Lower lobe of right lung (tissue), 2 donors: ENCODE data around the gene HRH1. TPM values are rescaled to one million over a fixed set of nuclear protein-coding genes. Genes with fewer than 3 reads are reported as not detected.

Experiments used
- ATAC-seq, 2 donors: fragments of 200-7000 bp; cut with Tn5 transposase; one replicate each; pipeline ENCODE4 v1.9.1; 2020 to 2022; ENCODE audit warnings: mild to moderate bottlenecking in 2 of 2, moderate library complexity in 2 of 2
- DNase-seq: peaks from one replicate; pipeline ENCODE4 v3.0.0-alpha.2; 2020
- H3K27ac ChIP-seq: fragments of 200-600 bp; one replicate; pipeline ENCODE4 v1.8.0; 2022
- H3K27me3 ChIP-seq: fragments of 200-600 bp; one replicate; pipeline ENCODE4 v1.8.0; 2022; ENCODE audit warnings: low read depth
- H3K36me3 ChIP-seq: fragments of 200-600 bp; one replicate; pipeline ENCODE4 v1.8.0; 2022; ENCODE audit warnings: mild to moderate bottlenecking
- H3K4me1 ChIP-seq: fragments of 200-600 bp; one replicate; pipeline ENCODE4 v1.8.0; 2022
- H3K4me3 ChIP-seq: fragments of 200-600 bp; one replicate; pipeline ENCODE4 v1.8.0; 2022; ENCODE audit warnings: mild to moderate bottlenecking
- H3K9me3 ChIP-seq: fragments of 200-600 bp; one replicate; pipeline ENCODE4 v1.8.0; 2022
- CTCF ChIP-seq: fragments of 200-600 bp; IDR thresholded peaks from one replicate; pipeline ENCODE4 v1.8.0; 2022; ENCODE audit warnings: antibody characterized with exemption, mild to moderate bottlenecking
- intact Hi-C: fragments of 100-400 bp; cut with DNase I; formaldehyde crosslinking; loops from one replicate; pipeline ENCODE4 v1.11.0; 2022
- total RNA-seq: library from RNA; stranded (reverse); fragmentation: NEBNext Ultra II Directional; extraction: Animal tissue kit (Norgen Biotek cat#: 25700); gene quantifications from one replicate; pipeline ENCODE4 v1.2.1, GENCODE V29; 2021
- donor health status: DM: no; HTN: yes; CAD: no; lungs with severe emphysema.

Gene HRH1
- total RNA-seq, 1 donor from 2014 or later: 6.4 TPM

- Histone ChIP-seq H3K4me3 (no peak overlapping the region), H3K36me3 (no peaks in the 10 kb centered on the region), H3K9me3 (no peaks in the 10 kb centered on the region), H3K4me1 (peaks cover 17% of the 10 kb centered on the region), H3K27me3 (no peaks in the 10 kb centered on the region), H3K27ac (no peak overlapping the region)
- TF ChIP-seq CTCF: no peak
- intact Hi-C loops: no loop called here
- DNase-seq (no peak), ATAC-seq (no peak)
Measured at GRCh38 chr3:11137627-11137959, 16.7 kb upstream of the HRH1 start.

GRCh38 chr3:11138371-11138770, 15.9 kb upstream of the HRH1 start:
- peaks cover 17% of the 10 kb centered on the region for H3K4me1 ChIP-seq
- TF ChIP-seq CTCF: no peak
- H3K27ac ChIP-seq: no peak overlapping the region
- ATAC-seq (no peak), DNase-seq (no peak)
- no peaks in the 10 kb centered on the region for H3K9me3 ChIP-seq
- intact Hi-C loops: no loop called here
- H3K4me3 ChIP-seq: no peak overlapping the region
- H3K27me3 ChIP-seq: no peaks in the 10 kb centered on the region
- H3K36me3 ChIP-seq: no peaks in the 10 kb centered on the region

DNA sequence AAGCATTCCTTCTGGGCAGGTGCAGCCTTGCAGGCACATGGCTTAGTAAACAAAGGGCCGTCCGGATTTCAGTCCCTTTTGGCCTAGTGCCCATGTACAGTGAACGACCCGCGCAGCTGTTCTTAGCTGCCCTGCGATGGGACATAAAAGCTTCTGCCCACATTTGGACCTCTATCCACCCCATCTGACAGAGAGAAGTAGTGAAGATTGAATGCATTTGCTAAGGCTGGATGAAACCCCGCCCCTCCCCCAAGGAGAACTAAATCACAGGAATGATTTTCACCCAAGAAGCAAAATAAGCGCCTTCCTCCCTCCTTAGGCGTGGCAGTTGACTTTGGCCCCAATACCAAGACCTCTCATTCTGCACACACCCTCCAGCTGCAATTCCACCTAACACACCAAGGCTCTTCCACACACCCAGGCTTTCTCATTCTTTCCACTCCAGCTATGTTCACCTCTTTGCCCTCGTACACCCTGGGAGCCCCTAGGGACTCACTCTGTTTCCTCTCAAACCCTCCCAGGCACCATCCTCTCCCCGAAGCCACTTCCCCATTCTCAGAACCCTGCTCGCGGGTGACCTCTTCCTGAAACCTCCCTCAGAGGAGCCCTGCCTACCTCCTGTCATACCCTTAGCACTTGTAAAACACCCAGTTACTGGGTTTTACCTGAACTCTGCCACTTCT, 14.1 kb upstream of the HRH1 start:
- ATAC-seq (peak; percentile 60 to 78), DNase-seq (peak; percentile 62)
- intact Hi-C loops: no loop called here
- H3K27ac ChIP-seq: no peak overlapping the region
- peak overlapping the region; percentile 12 for H3K4me3 ChIP-seq
- peaks cover 17% of the 10 kb centered on the region for H3K4me1 ChIP-seq
- no peak for TF ChIP-seq CTCF
- H3K36me3 ChIP-seq: no peaks in the 10 kb centered on the region
- no peaks in the 10 kb centered on the region for H3K27me3 ChIP-seq
- no peaks in the 10 kb centered on the region for H3K9me3 ChIP-seq

GRCh38 chr3:11140713-11141104, 13.6 kb upstream of the HRH1 start:
- H3K4me1 ChIP-seq: peaks cover 17% of the 10 kb centered on the region
- no peak overlapping the region for H3K4me3 ChIP-seq
- H3K36me3 ChIP-seq: no peaks in the 10 kb centered on the region
- no peaks in the 10 kb centered on the region for H3K27me3 ChIP-seq
- H3K9me3 ChIP-seq: no peaks in the 10 kb centered on the region
- H3K27ac ChIP-seq: no peak overlapping the region
- TF ChIP-seq CTCF: no peak
- intact Hi-C loops: no loop called here
- no peak for DNase-seq
- ATAC-seq: no peak

DNA sequence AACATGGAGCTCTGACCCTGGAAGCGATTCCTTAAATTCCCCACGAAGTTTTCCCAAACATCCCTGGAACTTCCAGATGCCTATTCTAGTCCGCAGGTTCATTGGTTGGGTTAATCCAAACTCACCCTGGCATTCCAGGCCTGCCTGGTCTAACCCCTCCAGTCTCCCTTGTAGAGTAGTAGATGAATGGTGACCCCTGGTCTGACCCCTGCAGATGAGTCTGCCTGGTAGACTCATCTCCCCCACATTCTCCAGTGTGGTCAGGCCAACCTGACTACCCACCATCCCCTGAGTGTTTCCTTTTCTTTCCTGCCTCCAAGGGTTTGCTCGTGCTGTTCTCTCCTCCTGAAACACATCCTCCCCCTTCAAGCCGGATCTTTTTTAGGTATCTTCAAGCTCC, 10.8 kb upstream of the HRH1 start:
- TF ChIP-seq CTCF: no peak
- Histone ChIP-seq H3K27me3 (no peaks in the 10 kb centered on the region), H3K27ac (no peak overlapping the region), H3K4me1 (peaks cover 20% of the 10 kb centered on the region), H3K36me3 (no peaks in the 10 kb centered on the region), H3K4me3 (no peak overlapping the region), H3K9me3 (no peaks in the 10 kb centered on the region)
- no peak for ATAC-seq
- intact Hi-C loops: no loop called here
- no peak for DNase-seq
